ENCODE data around the gene SORCS1.

The SORCS1 gene

GRCh38 chr10:106705681-106706100 lies 458.8 kb downstream of the SORCS1 start:
- no peak overlapping the region for H3K27ac ChIP-seq (ENCODE audit: low read length)
- peak; percentile 74 for DNase-seq (ENCODE audit: low read depth, low spot score)
- WGBS (ENCODE audit: insufficient coverage, insufficient read length): no CpG with 5 or more reads among the region's 9 CpGs
- peaks cover 4% of the 10 kb centered on the region; the same call in 1 of the 2 replicates for H3K4me1 ChIP-seq (ENCODE audit: control insufficient read depth, insufficient read depth, low read length)
- H3K27me3 ChIP-seq (ENCODE audit: control insufficient read depth, insufficient read depth, low read length): no peaks in the 10 kb centered on the region
- no peaks in the 10 kb centered on the region for H3K9me3 ChIP-seq (ENCODE audit: control insufficient read depth, insufficient read depth, low read length)
- H3K4me3 ChIP-seq (ENCODE audit: low read length): no peak overlapping the region
- H3K36me3 ChIP-seq (ENCODE audit: control insufficient read depth, insufficient read depth, low read length): no peaks in the 10 kb centered on the region

- Histone ChIP-seq H3K4me1 (ENCODE audit: control insufficient read depth, insufficient read depth, low read length) (no peaks in the 10 kb centered on the region), H3K27ac (ENCODE audit: low read length) (no peak overlapping the region), H3K27me3 (ENCODE audit: control insufficient read depth, insufficient read depth, low read length) (no peaks in the 10 kb centered on the region), H3K4me3 (ENCODE audit: low read length) (no peak overlapping the region), H3K9me3 (ENCODE audit: control insufficient read depth, insufficient read depth, low read length) (no peaks in the 10 kb centered on the region), H3K36me3 (ENCODE audit: control insufficient read depth, insufficient read depth, low read length) (no peaks in the 10 kb centered on the region)
- no CpG with 5 or more reads among the region's 2 CpGs for WGBS (ENCODE audit: insufficient coverage, insufficient read length)
- DNase-seq (ENCODE audit: low read depth, low spot score): no peak
Measured at GRCh38 chr10:106696239-106696638, 468.3 kb downstream of the SORCS1 start.

GRCh38 chr10:106694696-106695095 lies 469.8 kb downstream of the SORCS1 start:
- no CpG with 5 or more reads among the region's 1 CpG for WGBS (ENCODE audit: insufficient coverage, insufficient read length)
- Histone ChIP-seq H3K4me1 (ENCODE audit: control insufficient read depth, insufficient read depth, low read length) (no peaks in the 10 kb centered on the region), H3K4me3 (ENCODE audit: low read length) (no peak overlapping the region), H3K36me3 (ENCODE audit: control insufficient read depth, insufficient read depth, low read length) (no peaks in the 10 kb centered on the region), H3K27ac (ENCODE audit: low read length) (no peak overlapping the region), H3K9me3 (ENCODE audit: control insufficient read depth, insufficient read depth, low read length) (no peaks in the 10 kb centered on the region), H3K27me3 (ENCODE audit: control insufficient read depth, insufficient read depth, low read length) (no peaks in the 10 kb centered on the region)
- no peak for DNase-seq (ENCODE audit: low read depth, low spot score)

- Histone ChIP-seq H3K4me1 (ENCODE audit: control insufficient read depth, insufficient read depth, low read length) (no peaks in the 10 kb centered on the region), H3K9me3 (ENCODE audit: control insufficient read depth, insufficient read depth, low read length) (no peaks in the 10 kb centered on the region), H3K27me3 (ENCODE audit: control insufficient read depth, insufficient read depth, low read length) (no peaks in the 10 kb centered on the region), H3K36me3 (ENCODE audit: control insufficient read depth, insufficient read depth, low read length) (no peaks in the 10 kb centered on the region), H3K27ac (ENCODE audit: low read length) (no peak overlapping the region), H3K4me3 (ENCODE audit: low read length) (no peak overlapping the region)
- no peak for DNase-seq (ENCODE audit: low read depth, low spot score)
Measured at GRCh38 chr10:106682175-106682574, 482.3 kb downstream of the SORCS1 start.

- Histone ChIP-seq H3K36me3 (ENCODE audit: control insufficient read depth, insufficient read depth, low read length) (no peaks in the 10 kb centered on the region), H3K4me3 (ENCODE audit: low read length) (no peak overlapping the region), H3K9me3 (ENCODE audit: control insufficient read depth, insufficient read depth, low read length) (no peaks in the 10 kb centered on the region), H3K27ac (ENCODE audit: low read length) (no peak overlapping the region), H3K4me1 (ENCODE audit: control insufficient read depth, insufficient read depth, low read length) (no peaks in the 10 kb centered on the region), H3K27me3 (ENCODE audit: control insufficient read depth, insufficient read depth, low read length) (no peaks in the 10 kb centered on the region)
- no peak for DNase-seq (ENCODE audit: low read depth, low spot score)
- no CpG with 5 or more reads among the region's 2 CpGs for WGBS (ENCODE audit: insufficient coverage, insufficient read length)
Measured at GRCh38 chr10:106680061-106680460, 484.4 kb downstream of the SORCS1 start.

GRCh38 chr10:106679314-106679713 lies 485.2 kb downstream of the SORCS1 start:
- Histone ChIP-seq H3K4me1 (ENCODE audit: control insufficient read depth, insufficient read depth, low read length) (no peaks in the 10 kb centered on the region), H3K27ac (ENCODE audit: low read length) (no peak overlapping the region), H3K36me3 (ENCODE audit: control insufficient read depth, insufficient read depth, low read length) (no peaks in the 10 kb centered on the region), H3K9me3 (ENCODE audit: control insufficient read depth, insufficient read depth, low read length) (no peaks in the 10 kb centered on the region), H3K4me3 (ENCODE audit: low read length) (no peak overlapping the region), H3K27me3 (ENCODE audit: control insufficient read depth, insufficient read depth, low read length) (no peaks in the 10 kb centered on the region)
- no peak for DNase-seq (ENCODE audit: low read depth, low spot score)

- no peak overlapping the region for H3K27ac ChIP-seq (ENCODE audit: low read length)
Measured at GRCh38 chr10:106672517-106673175, 491.9 kb downstream of the SORCS1 start.

GRCh38 chr10:106661767-106662140 lies 502.8 kb downstream of the SORCS1 start:
- no peak overlapping the region for H3K4me3 ChIP-seq (ENCODE audit: low read length)
- DNase-seq (ENCODE audit: low read depth, low spot score): no peak
- no peak overlapping the region for H3K27ac ChIP-seq (ENCODE audit: low read length)
- no CpG with 5 or more reads among the region's 3 CpGs for WGBS (ENCODE audit: insufficient coverage, insufficient read length)
- H3K4me1 ChIP-seq (ENCODE audit: control insufficient read depth, insufficient read depth, low read length): no peaks in the 10 kb centered on the region
- no peaks in the 10 kb centered on the region for H3K9me3 ChIP-seq (ENCODE audit: control insufficient read depth, insufficient read depth, low read length)
- no peaks in the 10 kb centered on the region for H3K36me3 ChIP-seq (ENCODE audit: control insufficient read depth, insufficient read depth, low read length)
- H3K27me3 ChIP-seq (ENCODE audit: control insufficient read depth, insufficient read depth, low read length): no peaks in the 10 kb centered on the region

More at GRCh38 chr10:106672517-106673175, 491.9 kb downstream of the SORCS1 start:
- DNase-seq (ENCODE audit: low read depth, low spot score): no peak
- Histone ChIP-seq H3K4me1 (ENCODE audit: control insufficient read depth, insufficient read depth, low read length) (no peaks in the 10 kb centered on the region), H3K9me3 (ENCODE audit: control insufficient read depth, insufficient read depth, low read length) (no peaks in the 10 kb centered on the region), H3K4me3 (ENCODE audit: low read length) (no peak overlapping the region), H3K36me3 (ENCODE audit: control insufficient read depth, insufficient read depth, low read length) (no peaks in the 10 kb centered on the region), H3K27me3 (ENCODE audit: control insufficient read depth, insufficient read depth, low read length) (no peaks in the 10 kb centered on the region)
- no CpG with 5 or more reads among the region's 6 CpGs for WGBS (ENCODE audit: insufficient coverage, insufficient read length)

- Histone ChIP-seq H3K4me3 (ENCODE audit: low read length) (no peak overlapping the region), H3K27ac (ENCODE audit: low read length) (no peak overlapping the region)
- WGBS (ENCODE audit: insufficient coverage, insufficient read length): no CpG with 5 or more reads among the region's 5 CpGs
Measured at GRCh38 chr10:106661133-106661766, 503.3 kb downstream of the SORCS1 start.

GRCh38 chr10:106660550-106660949 lies 504.0 kb downstream of the SORCS1 start:
- no peak overlapping the region for H3K27ac ChIP-seq (ENCODE audit: low read length)
- WGBS (ENCODE audit: insufficient coverage, insufficient read length): no CpG with 5 or more reads among the region's 3 CpGs
- H3K27me3 ChIP-seq (ENCODE audit: control insufficient read depth, insufficient read depth, low read length): no peaks in the 10 kb centered on the region
- no peak for DNase-seq (ENCODE audit: low read depth, low spot score)
- H3K4me1 ChIP-seq (ENCODE audit: control insufficient read depth, insufficient read depth, low read length): no peaks in the 10 kb centered on the region
- H3K36me3 ChIP-seq (ENCODE audit: control insufficient read depth, insufficient read depth, low read length): no peaks in the 10 kb centered on the region
- no peaks in the 10 kb centered on the region for H3K9me3 ChIP-seq (ENCODE audit: control insufficient read depth, insufficient read depth, low read length)
- no peak overlapping the region for H3K4me3 ChIP-seq (ENCODE audit: low read length)

More at GRCh38 chr10:106661133-106661766, 503.3 kb downstream of the SORCS1 start:
- no peaks in the 10 kb centered on the region for H3K27me3 ChIP-seq (ENCODE audit: control insufficient read depth, insufficient read depth, low read length)
- no peaks in the 10 kb centered on the region for H3K36me3 ChIP-seq (ENCODE audit: control insufficient read depth, insufficient read depth, low read length)
- DNase-seq (ENCODE audit: low read depth, low spot score): no peak
- no peaks in the 10 kb centered on the region for H3K9me3 ChIP-seq (ENCODE audit: control insufficient read depth, insufficient read depth, low read length)
- no peaks in the 10 kb centered on the region for H3K4me1 ChIP-seq (ENCODE audit: control insufficient read depth, insufficient read depth, low read length)

- H3K9me3 ChIP-seq (ENCODE audit: control insufficient read depth, insufficient read depth, low read length): no peaks in the 10 kb centered on the region
- WGBS (ENCODE audit: insufficient coverage, insufficient read length): no CpG with 5 or more reads among the region's 3 CpGs
- no peak for DNase-seq (ENCODE audit: low read depth, low spot score)
- no peak overlapping the region for H3K4me3 ChIP-seq (ENCODE audit: low read length)
- no peak overlapping the region for H3K27ac ChIP-seq (ENCODE audit: low read length)
- no peaks in the 10 kb centered on the region for H3K4me1 ChIP-seq (ENCODE audit: control insufficient read depth, insufficient read depth, low read length)
- no peaks in the 10 kb centered on the region for H3K36me3 ChIP-seq (ENCODE audit: control insufficient read depth, insufficient read depth, low read length)
- H3K27me3 ChIP-seq (ENCODE audit: control insufficient read depth, insufficient read depth, low read length): no peaks in the 10 kb centered on the region
Measured at GRCh38 chr10:106655636-106656035, 508.9 kb downstream of the SORCS1 start.
